GM18951 (cell line): ENCODE results near the gene PLXNA2.

Experiments used
- POLR2A ChIP-seq: IDR thresholded peaks from 4 replicates; pipeline ENCODE4 v1.6.1; 2011; ENCODE audit warnings: mild to moderate bottlenecking; ENCODE audit not compliant: insufficient read length, insufficient read depth; ENCODE audit errors: extremely low read depth
- in situ Hi-C: fragments of 300-500 bp; cut with MboI; formaldehyde crosslinking; loops from one replicate; pipeline ENCODE4 v1.12.0; 2022; ENCODE audit warnings: low sequenced_read_pairs, mixed read lengths, inconsistent platforms; ENCODE audit not compliant: unreplicated experiment

PLXNA2 gene

GRCh38 chr1:208241512-208241911, 2.7 kb downstream of the PLXNA2 start:
- TF ChIP-seq POLR2A = no peak
- in situ Hi-C loops = no loop called here

GRCh38 chr1:208240662-208241355, 3.4 kb downstream of the PLXNA2 start:
- in situ Hi-C loops = no loop called here
- TF ChIP-seq POLR2A = no peak

GRCh38 chr1:208239473-208240381, 4.5 kb downstream of the PLXNA2 start:
- TF ChIP-seq POLR2A = no peak
- in situ Hi-C loops = no loop called here

GRCh38 chr1:208238710-208239472, 5.3 kb downstream of the PLXNA2 start:
- TF ChIP-seq POLR2A = no peak
- in situ Hi-C loops = no loop called here

GRCh38 chr1:208237241-208237640, 6.9 kb downstream of the PLXNA2 start:
- TF ChIP-seq POLR2A = no peak
- in situ Hi-C loops = no loop called here

GRCh38 chr1:208235982-208236761, 8.0 kb downstream of the PLXNA2 start:
- no peak for TF ChIP-seq POLR2A
- in situ Hi-C loops = no loop called here

GRCh38 chr1:208235356-208235981, 8.7 kb downstream of the PLXNA2 start:
- TF ChIP-seq POLR2A = no peak
- in situ Hi-C loops = no loop called here

- TF ChIP-seq POLR2A = no peak
- in situ Hi-C loops = no loop called here
Observed at GRCh38 chr1:208234721-208235120, 9.5 kb downstream of the PLXNA2 start.

- TF ChIP-seq POLR2A = no peak
- in situ Hi-C loops = no loop called here
Observed at GRCh38 chr1:208233978-208234377, 10.2 kb downstream of the PLXNA2 start.

- no peak for TF ChIP-seq POLR2A
- in situ Hi-C loops = no loop called here
Observed at GRCh38 chr1:208233546-208233945, 10.6 kb downstream of the PLXNA2 start.

GRCh38 chr1:208232662-208233038, 11.5 kb downstream of the PLXNA2 start:
- in situ Hi-C loops = no loop called here
- TF ChIP-seq POLR2A = no peak

- in situ Hi-C loops = no loop called here
- no peak for TF ChIP-seq POLR2A
Observed at GRCh38 chr1:208231881-208232661, 12.1 kb downstream of the PLXNA2 start.
